H7 (cell line): ENCODE measurements around the gene NIT1. TPM values are rescaled to one million over a fixed set of nuclear protein-coding genes. Genes with fewer than 3 reads are reported as not detected.

Experiments used
- DNase-seq: peaks from one replicate; pipeline ENCODE4 v3.0.0; 2012
- H3K27me3 ChIP-seq: 2 replicates; pipeline ENCODE4 v1.6.0; 2011; ENCODE audit warnings: mild to moderate bottlenecking, low read length; ENCODE audit not compliant: control insufficient read depth, insufficient read depth
- H3K36me3 ChIP-seq: replicated peaks from 2 replicates; pipeline ENCODE4 v1.5.1; 2011; ENCODE audit warnings: low read length; ENCODE audit not compliant: control insufficient read depth, insufficient read depth
- H3K4me3 ChIP-seq: 2 replicates; pipeline ENCODE4 v1.5.1; 2011; ENCODE audit warnings: low read depth, mild to moderate bottlenecking, control low read depth, low read length, moderate library complexity; ENCODE audit not compliant: insufficient read depth
- total RNA-seq: library from RNA; depleted of rRNA; stranded (reverse); fragments of >200 nt; shearing (Covaris generic); gene quantifications from 2 replicates; pipeline ENCODE4 v1.2.3, GENCODE V29; 2014; rRNA removed

The NIT1 gene
- total RNA-seq: 75.9 and 81.5 TPM in 2 replicates

GRCh38 chr1:161117759-161118581, at the start of gene NIT1, which contains the start of gene PFDN2:
Gene NIT1 (plus strand): TSS chr1:161118105. CDS start chr1:161118177, 72 bp downstream.
Gene PFDN2 (minus strand): TSS chr1:161118037. CDS start chr1:161118026, 11 bp downstream.
- DNase-seq: peak; percentile 96
- H3K36me3 ChIP-seq: peaks cover 27% of the 10 kb centered on the region
- H3K4me3 ChIP-seq: peak within 1 kb of the TSS; percentile 91
- H3K27me3 ChIP-seq: no peaks in the 10 kb centered on the region

- Histone ChIP-seq H3K27me3 (no peaks in the 10 kb centered on the region; the same call in 1 of the 2 replicates), H3K4me3 (no peak overlapping the region), H3K36me3 (no peaks in the 10 kb centered on the region)
- DNase-seq: no peak
Observed at GRCh38 chr1:161068306-161069234, 49.3 kb upstream of the NIT1 start.

- H3K36me3 ChIP-seq: no peaks in the 10 kb centered on the region
- no peak for DNase-seq
- no peak overlapping the region for H3K4me3 ChIP-seq
- no peaks in the 10 kb centered on the region; the same call in 1 of the 2 replicates for H3K27me3 ChIP-seq
Observed at GRCh38 chr1:161069241-161069640, 48.7 kb upstream of the NIT1 start.

DNA sequence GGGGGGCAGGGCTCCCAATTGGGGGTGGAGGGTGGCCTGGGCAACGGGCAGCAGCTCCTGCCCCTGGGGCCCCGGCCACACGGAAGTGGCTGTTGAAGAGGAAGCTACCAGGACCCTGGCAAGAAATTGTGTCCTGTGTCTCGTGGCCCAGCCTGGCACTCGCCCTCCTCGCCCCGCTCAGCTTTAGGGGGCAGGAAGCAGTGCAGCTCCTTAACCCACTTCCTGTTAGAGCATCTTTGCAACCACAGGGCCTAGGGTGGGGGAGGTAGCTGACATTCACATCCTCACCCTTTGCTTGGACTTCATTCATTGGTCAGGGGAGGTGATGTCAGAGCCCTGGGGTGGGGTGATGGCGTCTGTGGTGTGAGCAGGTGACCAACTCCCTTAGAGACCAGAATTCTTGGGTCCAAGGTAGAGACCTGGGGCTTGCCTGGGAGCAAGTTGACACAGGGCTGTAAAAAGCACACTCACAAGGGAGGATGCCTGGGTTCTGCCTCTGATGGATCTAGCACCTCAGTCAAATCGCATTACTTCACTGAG, 48.1 kb upstream of the NIT1 start, which contains the start of gene ARHGAP30:
Gene ARHGAP30 (minus strand): TSS at position 161 of the 540 bp plus-strand sequence. CDS start 267 bp downstream, outside the sequence.
- Histone ChIP-seq H3K4me3 (no peak within 1 kb of the TSS), H3K36me3 (no peaks in the 10 kb centered on the region), H3K27me3 (no peaks in the 10 kb centered on the region; the same call in 1 of the 2 replicates)
- DNase-seq: no peak

DNA sequence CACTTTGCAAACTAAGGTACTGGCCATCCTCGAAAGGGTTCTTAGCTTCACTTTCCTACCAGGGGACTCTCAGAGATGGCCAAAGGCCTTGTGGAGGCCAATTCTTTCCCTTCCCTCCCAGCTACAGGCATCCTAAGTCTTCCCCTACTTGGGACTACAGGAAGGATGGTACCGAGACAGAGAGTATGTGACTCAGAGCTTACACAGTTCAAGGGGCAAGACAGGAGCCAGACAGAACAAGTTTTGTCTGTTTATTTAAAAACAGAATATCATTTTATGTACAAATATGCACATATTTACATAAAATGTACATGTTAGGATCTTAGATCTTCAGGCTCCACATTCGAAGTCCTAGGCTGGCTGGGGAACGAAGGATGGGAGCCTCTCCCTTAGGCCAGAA, 47.1 kb upstream of the NIT1 start:
- no peaks in the 10 kb centered on the region for H3K36me3 ChIP-seq
- no peaks in the 10 kb centered on the region; the same call in 1 of the 2 replicates for H3K27me3 ChIP-seq
- no peak overlapping the region for H3K4me3 ChIP-seq
- DNase-seq: no peak

- no peaks in the 10 kb centered on the region for H3K36me3 ChIP-seq
- H3K4me3 ChIP-seq: no peak overlapping the region
- peak; percentile 91 for DNase-seq
- H3K27me3 ChIP-seq: no peaks in the 10 kb centered on the region; the same call in 1 of the 2 replicates
Observed at GRCh38 chr1:161071886-161072371, 46.0 kb upstream of the NIT1 start.

- H3K4me3 ChIP-seq: no peak overlapping the region
- no peaks in the 10 kb centered on the region for H3K27me3 ChIP-seq
- no peaks in the 10 kb centered on the region for H3K36me3 ChIP-seq
- DNase-seq: no peak
Observed at GRCh38 chr1:161072751-161073449, 45.0 kb upstream of the NIT1 start.

DNA sequence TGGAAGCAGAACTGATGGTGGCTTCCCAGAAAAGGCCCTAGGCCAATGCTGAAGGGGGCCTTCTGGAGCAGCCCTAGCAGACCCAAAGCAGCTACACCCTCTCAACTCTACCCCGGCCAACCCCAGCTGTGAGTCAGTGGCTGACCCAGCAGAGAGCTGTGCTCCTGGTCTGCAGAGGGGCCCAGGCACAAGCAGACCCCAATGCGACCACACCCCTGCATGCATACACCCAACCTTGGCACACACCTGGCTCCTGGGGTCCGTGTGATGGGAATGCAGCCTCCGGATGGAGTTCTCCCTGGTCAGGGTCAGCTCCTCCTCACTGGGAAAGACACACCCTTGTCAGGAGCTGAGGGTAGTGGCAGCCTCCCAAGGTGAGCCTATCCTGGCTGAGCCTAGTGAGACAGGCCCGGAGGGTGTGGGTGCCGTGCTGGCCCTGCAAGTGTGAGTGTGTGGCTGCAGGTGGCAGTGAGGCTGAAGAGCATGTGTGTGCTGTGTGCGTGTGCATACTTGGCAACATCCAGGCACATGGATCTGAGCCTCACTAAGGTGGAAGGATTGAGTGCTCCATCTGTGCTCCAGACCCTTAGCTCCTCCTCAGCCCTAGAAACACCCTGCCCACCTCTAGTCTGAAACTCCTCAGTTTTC, 44.3 kb upstream of the NIT1 start:
- no peaks in the 10 kb centered on the region for H3K36me3 ChIP-seq
- no peak overlapping the region for H3K4me3 ChIP-seq
- H3K27me3 ChIP-seq: no peaks in the 10 kb centered on the region
- no peak for DNase-seq

- no peak for DNase-seq
- H3K4me3 ChIP-seq: no peak overlapping the region
- no peaks in the 10 kb centered on the region for H3K27me3 ChIP-seq
- no peaks in the 10 kb centered on the region for H3K36me3 ChIP-seq
Observed at GRCh38 chr1:161074676-161075368, 43.1 kb upstream of the NIT1 start.

- Histone ChIP-seq H3K36me3 (no peaks in the 10 kb centered on the region), H3K4me3 (no peak overlapping the region), H3K27me3 (no peaks in the 10 kb centered on the region)
- DNase-seq: no peak
Observed at GRCh38 chr1:161076410-161076809, 41.5 kb upstream of the NIT1 start.

DNA sequence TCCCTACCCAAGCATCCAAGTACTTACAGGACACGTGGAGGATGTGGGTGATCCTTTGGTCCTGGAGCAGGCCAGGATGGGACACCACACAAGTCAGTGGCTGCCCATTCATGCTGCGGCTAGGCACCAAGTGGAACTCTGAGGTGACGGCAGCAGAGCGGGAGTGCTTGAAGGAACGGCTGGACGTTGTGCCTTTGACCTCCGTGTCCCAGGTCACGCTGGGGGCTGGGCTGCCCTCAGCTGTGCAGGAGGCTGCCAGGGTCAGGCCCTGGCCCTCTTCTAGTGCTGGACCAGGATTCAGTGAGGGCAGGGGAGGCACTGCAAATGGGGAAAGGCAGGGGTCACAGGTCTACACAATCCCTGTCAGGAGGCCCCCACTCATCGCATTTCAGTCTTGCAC, 40.5 kb upstream of the NIT1 start:
- Histone ChIP-seq H3K36me3 (no peaks in the 10 kb centered on the region), H3K27me3 (no peaks in the 10 kb centered on the region), H3K4me3 (no peak overlapping the region)
- DNase-seq: no peak

DNA sequence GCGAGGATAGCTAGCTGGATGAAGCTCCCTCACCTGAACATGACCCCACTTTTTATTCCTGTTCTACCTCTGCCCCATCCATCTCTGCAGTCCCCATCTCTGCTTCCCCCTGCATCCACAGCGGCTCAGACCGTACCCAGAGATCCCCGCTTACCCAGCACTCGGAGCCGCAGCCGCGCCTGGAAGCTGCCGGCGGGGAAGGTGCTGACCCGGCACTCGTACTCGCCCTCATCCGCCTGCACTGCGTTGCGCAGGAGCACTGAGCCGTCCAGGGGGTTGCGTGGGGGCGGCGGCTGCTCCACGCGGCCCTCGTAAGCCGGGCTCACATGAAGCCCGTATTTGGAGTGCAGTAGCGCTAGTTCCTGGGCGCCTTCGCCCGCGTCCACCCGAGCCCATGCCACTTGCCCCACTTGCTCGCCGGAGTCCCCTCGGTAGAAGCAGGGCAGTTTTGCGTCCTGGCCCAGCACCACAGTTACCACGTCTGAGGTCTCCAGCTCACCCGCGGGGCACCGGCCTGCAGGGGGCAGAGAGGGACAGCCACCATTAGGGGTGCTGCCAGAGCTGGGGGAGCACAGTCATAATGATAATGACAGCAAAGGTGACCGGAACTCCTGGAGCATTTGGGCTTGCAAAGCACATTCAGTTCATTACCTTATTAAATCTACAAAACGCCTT, 38.3 kb upstream of the NIT1 start:
- no peak overlapping the region for H3K4me3 ChIP-seq
- H3K36me3 ChIP-seq: no peaks in the 10 kb centered on the region
- DNase-seq: peak; percentile 59
- H3K27me3 ChIP-seq: no peaks in the 10 kb centered on the region
